WI38 (cell line): ENCODE data around the gene HYCC2.
"Not testable (repeated sequence)": the region's sequence is repeated elsewhere in the genome, so short reads cannot be mapped to it uniquely, and the experiment has no call there.

ENCODE experiments used
- H3K4me3 ChIP-seq: 2 replicates; pipeline ENCODE4 v1.5.1; 2011; ENCODE audit warnings: low read depth, mild to moderate bottlenecking, control low read depth, low read length
- CTCF ChIP-seq: IDR thresholded peaks from 2 replicates; pipeline ENCODE4 v1.5.1; 2012; ENCODE audit warnings: low read depth, mild to moderate bottlenecking, control low read depth, low read length

Gene HYCC2

GRCh38 chr2:201072201-201072530, 695 bp upstream of the HYCC2 start:
- no peak for TF ChIP-seq CTCF
- peak overlapping the region; percentile 71 for H3K4me3 ChIP-seq

GRCh38 chr2:201070948-201071478, 458 bp downstream of the HYCC2 start:
- no peak for TF ChIP-seq CTCF
- peak overlapping the region; percentile 71 for H3K4me3 ChIP-seq

- TF ChIP-seq CTCF = no peak
- H3K4me3 ChIP-seq = no peak overlapping the region
These were observed 6.6 kb downstream of the HYCC2 start for GRCh38 chr2:201064797-201065329.

GRCh38 chr2:201063516-201063915, 8.0 kb downstream of the HYCC2 start:
- not testable (repeated sequence) for H3K4me3 ChIP-seq

- H3K4me3 ChIP-seq = no peak overlapping the region
- no peak for TF ChIP-seq CTCF
These were observed 11.3 kb downstream of the HYCC2 start for GRCh38 chr2:201059961-201060755.

GRCh38 chr2:201058914-201059313, 12.6 kb downstream of the HYCC2 start:
- no peak for TF ChIP-seq CTCF
- no peak overlapping the region for H3K4me3 ChIP-seq

- no peak for TF ChIP-seq CTCF
- no peak overlapping the region for H3K4me3 ChIP-seq
These were observed 13.7 kb downstream of the HYCC2 start for GRCh38 chr2:201057715-201058248.
